ENCODE results near the gene PHACTR3. TPM values are rescaled to one million over a fixed set of nuclear protein-coding genes. Genes with fewer than 3 reads are reported as not detected.

The PHACTR3 gene
- total RNA-seq, 1 donor from 2014 or later = 22.3 TPM

GRCh38 chr20:59857966-59858365 lies 253.6 kb downstream of the PHACTR3 start:
- no peak for TF ChIP-seq CTCF (conservative IDR thresholded peaks at IDR 0.05)
- no peak for DNase-seq (ENCODE audit: low read depth, low spot score)
- Mint-ChIP-seq H3K27ac (ENCODE audit: unreplicated experiment) (no peak overlapping the region), H3K4me1 (no peaks in the 10 kb centered on the region), H3K27me3 (ENCODE audit: low read depth) (no peaks in the 10 kb centered on the region), H3K36me3 (ENCODE audit: low read depth) (peaks cover 23% of the 10 kb centered on the region), H3K4me3 (no peak overlapping the region), H3K9me3 (peaks cover 5% of the 10 kb centered on the region)

- H3K27ac Mint-ChIP-seq (ENCODE audit: unreplicated experiment) = no peak overlapping the region
- no peak for DNase-seq (ENCODE audit: low read depth, low spot score)
- no peaks in the 10 kb centered on the region for H3K27me3 Mint-ChIP-seq (ENCODE audit: low read depth)
- peaks cover 5% of the 10 kb centered on the region for H3K9me3 Mint-ChIP-seq
- no peaks in the 10 kb centered on the region for H3K4me1 Mint-ChIP-seq
- peaks cover 20% of the 10 kb centered on the region for H3K36me3 Mint-ChIP-seq (ENCODE audit: low read depth)
- no peak overlapping the region for H3K4me3 Mint-ChIP-seq
- no peak for TF ChIP-seq CTCF (conservative IDR thresholded peaks at IDR 0.05)
Measured at GRCh38 chr20:59858425-59858824, 254.1 kb downstream of the PHACTR3 start.

GRCh38 chr20:59861401-59861800 lies 257.1 kb downstream of the PHACTR3 start:
- no peak for DNase-seq (ENCODE audit: low read depth, low spot score)
- TF ChIP-seq CTCF (conservative IDR thresholded peaks at IDR 0.05) = no peak
- H3K27me3 Mint-ChIP-seq (ENCODE audit: low read depth) = no peaks in the 10 kb centered on the region
- peaks cover 5% of the 10 kb centered on the region for H3K9me3 Mint-ChIP-seq
- H3K27ac Mint-ChIP-seq (ENCODE audit: unreplicated experiment) = no peak overlapping the region
- peaks cover 8% of the 10 kb centered on the region for H3K36me3 Mint-ChIP-seq (ENCODE audit: low read depth)
- no peaks in the 10 kb centered on the region for H3K4me1 Mint-ChIP-seq
- no peak overlapping the region for H3K4me3 Mint-ChIP-seq

- no peak for DNase-seq (ENCODE audit: low read depth, low spot score)
- TF ChIP-seq CTCF (conservative IDR thresholded peaks at IDR 0.05) = no peak
- Mint-ChIP-seq H3K4me3 (no peak overlapping the region), H3K27me3 (ENCODE audit: low read depth) (no peaks in the 10 kb centered on the region), H3K27ac (ENCODE audit: unreplicated experiment) (no peak overlapping the region), H3K36me3 (ENCODE audit: low read depth) (peaks cover 8% of the 10 kb centered on the region), H3K4me1 (no peaks in the 10 kb centered on the region), H3K9me3 (peaks cover 5% of the 10 kb centered on the region)
Measured at GRCh38 chr20:59863058-59863457, 258.7 kb downstream of the PHACTR3 start.

- no peaks in the 10 kb centered on the region for H3K36me3 Mint-ChIP-seq (ENCODE audit: low read depth)
- H3K27me3 Mint-ChIP-seq (ENCODE audit: low read depth) = no peaks in the 10 kb centered on the region
- H3K4me1 Mint-ChIP-seq = no peaks in the 10 kb centered on the region
- DNase-seq (ENCODE audit: low read depth, low spot score) = no peak
- H3K4me3 Mint-ChIP-seq = no peak overlapping the region
- no peak overlapping the region for H3K27ac Mint-ChIP-seq (ENCODE audit: unreplicated experiment)
- no peaks in the 10 kb centered on the region for H3K9me3 Mint-ChIP-seq
- no peak for TF ChIP-seq CTCF (conservative IDR thresholded peaks at IDR 0.05)
Measured at GRCh38 chr20:59864726-59865125, 260.4 kb downstream of the PHACTR3 start.

GRCh38 chr20:59866338-59866737 lies 262.0 kb downstream of the PHACTR3 start:
- H3K27me3 Mint-ChIP-seq (ENCODE audit: low read depth) = no peaks in the 10 kb centered on the region
- no peaks in the 10 kb centered on the region for H3K9me3 Mint-ChIP-seq
- no peak overlapping the region for H3K4me3 Mint-ChIP-seq
- H3K36me3 Mint-ChIP-seq (ENCODE audit: low read depth) = no peaks in the 10 kb centered on the region
- TF ChIP-seq CTCF (conservative IDR thresholded peaks at IDR 0.05) = no peak
- H3K4me1 Mint-ChIP-seq = no peaks in the 10 kb centered on the region
- H3K27ac Mint-ChIP-seq (ENCODE audit: unreplicated experiment) = no peak overlapping the region
- no peak for DNase-seq (ENCODE audit: low read depth, low spot score)
